BJ (cell line): Measurements from ENCODE around the gene IPMK. TPM values are rescaled to one million over a fixed set of nuclear protein-coding genes. Genes with fewer than 3 reads are reported as not detected.
"Not testable (repeated sequence)": the region's sequence is repeated elsewhere in the genome, so short reads cannot be mapped to it uniquely, and the experiment has no call there.

Source experiments
- CTCF ChIA-PET: fragments of 350-600 bp; formaldehyde crosslinking; extraction: SDS; loops from one replicate; lab custom pipeline; 2021; ENCODE audit warnings: antibody characterized with exemption, inconsistent platforms; lab: Yijun Ruan, JAX
- POLR2A ChIA-PET: fragments of 300-600 bp; sonication (Branson Sonifier 250); formaldehyde crosslinking; extraction: SDS; loops from one replicate; lab custom pipeline; 2021; ENCODE audit warnings: antibody characterized with exemption; lab: Charles Lee
- DNase-seq: peaks from one replicate; pipeline ENCODE4 v3.0.0-alpha.2; 2011; ENCODE audit warnings: low read depth
- H3K27me3 ChIP-seq: 2 replicates; pipeline ENCODE4 v1.6.0; 2011; ENCODE audit warnings: low read length; ENCODE audit not compliant: control insufficient read depth, insufficient read depth
- H3K36me3 ChIP-seq: 2 replicates; pipeline ENCODE4 v1.5.1; 2011; ENCODE audit warnings: low read length; ENCODE audit not compliant: control insufficient read depth, insufficient read depth
- H3K4me3 ChIP-seq: 2 replicates; pipeline ENCODE4 v1.5.1; 2011; ENCODE audit warnings: low read depth, mild to moderate bottlenecking, control low read depth, low read length
- CTCF ChIP-seq: IDR thresholded peaks from 2 replicates; pipeline ENCODE4 v1.5.1; 2011; ENCODE audit warnings: low read depth, mild to moderate bottlenecking, control low read depth, inconsistent platforms, low read length, moderate library complexity; ENCODE audit not compliant: insufficient read depth
- polyA plus RNA-seq: library from polyadenylated mRNA; depleted of rRNA; stranded (reverse); fragments of >200 nt; gene quantifications from 2 replicates; pipeline ENCODE4 v1.2.3, GENCODE V29; 2011

Gene IPMK
- polyA plus RNA-seq, 1 experiment = 0.81 TPM

GRCh38 chr10:58157076-58157766, 110.5 kb downstream of the IPMK start:
- no peak for TF ChIP-seq CTCF
- POLR2A ChIA-PET = no interaction called here
- DNase-seq = peak; percentile 93
- Histone ChIP-seq H3K4me3 (no peak overlapping the region), H3K36me3 (no peaks in the 10 kb centered on the region), H3K27me3 (peaks cover 7% of the 10 kb centered on the region)
- CTCF ChIA-PET = interaction anchor here (1.0 to 1.3 kb wide), 2 partner anchors 14 to 135 kb away, joined by 3 to 4 read pairs; no protein-coding TSS in a partner anchor

GRCh38 chr10:58155941-58156340, 111.8 kb downstream of the IPMK start:
- CTCF ChIA-PET = interaction anchor here (1.3 to 2.1 kb wide), 2 partner anchors 91 to 137 kb away, joined by 4 to 6 read pairs; no protein-coding TSS in a partner anchor
- H3K27me3 ChIP-seq, H3K4me3 ChIP-seq, DNase-seq, POLR2A ChIA-PET, H3K36me3 ChIP-seq: not testable (repeated sequence)

GRCh38 chr10:58153751-58154150, 113.9 kb downstream of the IPMK start:
- ChIA-PET POLR2A (no interaction called here), CTCF (interaction anchor here (0.8 to 2.9 kb wide), 6 partner anchors 72 to 815 kb away, joined by 3 to 18 read pairs (median 4); no protein-coding TSS in a partner anchor)
- DNase-seq = no peak
- TF ChIP-seq CTCF = no peak
- Histone ChIP-seq H3K36me3 (no peaks in the 10 kb centered on the region), H3K4me3 (no peak overlapping the region), H3K27me3 (peaks cover 1% of the 10 kb centered on the region; the same call in 1 of the 2 replicates)

DNA sequence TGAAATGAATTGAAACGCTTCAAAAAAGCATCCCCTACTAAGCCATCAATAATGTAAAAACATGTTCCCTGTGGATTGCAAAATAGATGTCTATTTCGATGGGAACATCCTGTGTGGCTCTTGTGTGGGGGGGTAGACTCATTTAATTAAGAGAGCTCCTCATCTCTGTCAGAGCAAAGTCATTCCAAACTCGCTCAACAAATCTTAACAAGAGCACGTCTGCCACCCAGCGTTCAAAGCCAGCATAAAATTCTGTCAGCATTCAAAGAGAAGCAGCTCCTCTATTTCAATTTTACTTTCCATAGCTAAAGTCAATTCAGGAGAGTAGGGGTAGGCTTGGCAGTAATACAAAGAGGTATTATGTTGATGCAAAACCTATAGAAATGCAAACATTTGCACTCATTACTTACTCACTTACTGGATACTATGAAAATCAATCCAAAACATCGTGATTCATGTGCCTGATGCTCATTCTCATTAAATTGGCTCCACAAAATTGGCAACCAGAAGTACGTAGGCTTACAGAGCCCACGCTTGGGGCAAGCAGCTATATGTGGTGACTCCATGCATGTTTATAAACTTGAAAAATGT, 114.9 kb downstream of the IPMK start:
- DNase-seq = no peak
- ChIA-PET POLR2A (no interaction called here), CTCF (interaction anchor here (0.6 to 2.9 kb wide), 22 partner anchors 10 to 816 kb away, joined by 3 to 18 read pairs (median 3); no protein-coding TSS in a partner anchor)
- Histone ChIP-seq H3K27me3 (peaks cover 1% of the 10 kb centered on the region; the same call in 1 of the 2 replicates), H3K4me3 (no peak overlapping the region), H3K36me3 (no peaks in the 10 kb centered on the region)
- peak; percentile 74 for TF ChIP-seq CTCF

DNA sequence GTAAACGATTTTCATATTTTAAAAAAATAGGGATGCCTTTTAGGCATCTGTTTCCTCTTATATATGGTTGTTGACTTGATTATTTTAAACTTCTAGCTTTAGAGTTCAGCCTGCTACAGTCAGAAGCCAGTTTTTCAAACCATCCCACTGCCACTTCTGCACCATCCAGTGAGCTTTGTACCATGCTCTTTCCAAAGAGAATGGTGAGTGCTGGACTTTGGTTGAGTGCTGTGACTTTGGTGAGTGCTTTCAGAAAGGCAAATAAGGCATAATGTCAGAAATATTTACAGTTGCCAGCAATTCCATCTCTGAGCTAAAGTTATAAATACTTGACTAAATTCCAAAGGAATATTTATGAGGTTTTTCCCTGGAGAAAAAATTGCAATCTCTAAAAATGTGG, 117.4 kb downstream of the IPMK start:
- TF ChIP-seq CTCF = no peak
- Histone ChIP-seq H3K27me3 (peaks cover 1% of the 10 kb centered on the region; the same call in 1 of the 2 replicates), H3K4me3 (no peak overlapping the region), H3K36me3 (no peaks in the 10 kb centered on the region)
- DNase-seq = peak; percentile 4
- ChIA-PET POLR2A (no interaction called here), CTCF (interaction anchor here (1.8 kb wide), 1 partner anchor 16 kb away, joined by 3 read pairs; no protein-coding TSS in a partner anchor)
